K562 (cell line): ENCODE measurements around the gene TEPSIN. TPM values are rescaled to one million over a fixed set of nuclear protein-coding genes. Genes with fewer than 3 reads are reported as not detected.

ENCODE experiments used
- ATAC-seq: fragments of 200-7000 bp; cut with Tn5 transposase; 3 replicates; pipeline ENCODE4 v1.9.1; 2020; ENCODE audit warnings: moderate library complexity
- BruUV-seq: library from RNA; stranded (reverse); fragments of 400-500 nt; replicated peaks from 2 replicates; lab custom pipeline; 2021; lab: Mats Ljungman, UMichigan
- CTCF ChIA-PET: fragments of 300-600 bp; formaldehyde crosslinking; extraction: SDS; loops from one replicate; lab custom pipeline; 2021; ENCODE audit warnings: low intra/inter-chr PET ratio; lab: Yijun Ruan, JAX
- POLR2A ChIA-PET: fragments of 300-600, 350-650 bp; sonication (Branson Sonifier 250); formaldehyde crosslinking; extraction: SDS; loops from one replicate; lab custom pipeline; 2021; ENCODE audit warnings: antibody characterized with exemption, inconsistent platforms; lab: Yijun Ruan, JAX
- DNase-seq, 4 experiments: peaks; one replicate each; pipeline versions ENCODE4 v3.0.0 to v3.0.0-alpha.2; 2011 to 2018; ENCODE audit warnings: low spot score in 3 of 4, mixed read lengths in 3 of 4; ENCODE audit errors: extremely low read depth in 1 of 4
- FAIRE-seq: peaks from 2 replicates; lab custom pipeline; 2011; peaks lifted over from hg19 to GRCh38; lab: Jason Lieb, UNC
- H2AFZ ChIP-seq: 2 replicates; pipeline ENCODE4 v1.6.0; 2011; ENCODE audit warnings: low read depth, low read length, control low read depth, inconsistent platforms
- H3K27ac ChIP-seq: fragments of 200-600 bp; 3 replicates; pipeline ENCODE4 v1.8.0; 2011; ENCODE audit warnings: low read depth, mild to moderate bottlenecking, control low read depth, inconsistent platforms, low read length, moderate library complexity, mixed read lengths; ENCODE audit errors: extremely low read depth
- H3K27me3 ChIP-seq, 2 experiments: fragments of 300-600 bp in 1 of 2; 2 replicates in 1 of 2; 3 replicates in 1 of 2; pipeline versions ENCODE4 v1.6.0 to v1.8.0; 2011; ENCODE audit warnings: inconsistent platforms in 2 of 2, low read length in 2 of 2, mild to moderate bottlenecking in 1 of 2, mixed read lengths in 1 of 2, moderate library complexity in 1 of 2; ENCODE audit not compliant: control insufficient read depth in 2 of 2, insufficient read depth in 2 of 2
- H3K36me3 ChIP-seq: fragments of 300-600 bp; 3 replicates; pipeline ENCODE4 v1.8.0; 2011; ENCODE audit warnings: mild to moderate bottlenecking, low read length, inconsistent platforms; ENCODE audit not compliant: control insufficient read depth, insufficient read depth
- H3K4me1 ChIP-seq, 2 experiments: fragments of 200-600 bp in 1 of 2; replicated peaks in 1 of 2; 2 replicates in 1 of 2; 3 replicates in 1 of 2; pipeline versions ENCODE4 v1.5.1 to v1.8.0; 2011; ENCODE audit warnings: inconsistent platforms in 2 of 2, low read length in 2 of 2, mild to moderate bottlenecking in 1 of 2, mixed read lengths in 1 of 2, moderate library complexity in 1 of 2; ENCODE audit not compliant: control insufficient read depth in 2 of 2, insufficient read depth in 2 of 2
- H3K4me2 ChIP-seq: 2 replicates; pipeline ENCODE4 v1.6.1; 2011; ENCODE audit warnings: low read length, control low read depth, inconsistent platforms, mixed read lengths; ENCODE audit not compliant: insufficient read depth
- H3K4me3 ChIP-seq: fragments of 200-600 bp; sonication (generic), shearing (Covaris generic); 2 replicates; pipeline ENCODE4 v1.5.1; 2016; ENCODE audit warnings: control low read depth, inconsistent platforms
- H3K79me2 ChIP-seq: fragments of 200-600 bp; 3 replicates; pipeline ENCODE4 v1.8.0; 2011; ENCODE audit warnings: low read length, inconsistent platforms; ENCODE audit not compliant: control insufficient read depth, insufficient read depth
- H3K9ac ChIP-seq, 2 experiments: 2 replicates each; pipeline versions ENCODE4 v1.6.0 to v1.6.1; 2011; ENCODE audit warnings: low read depth in 2 of 2, low read length in 2 of 2, control low read depth in 1 of 2, inconsistent platforms in 1 of 2, mild to moderate bottlenecking in 1 of 2, mixed read lengths in 1 of 2; ENCODE audit not compliant: insufficient read depth in 1 of 2
- H3K9me1 ChIP-seq: one replicate; pipeline ENCODE4 v1.6.0; 2011; ENCODE audit warnings: inconsistent platforms, mild to moderate bottlenecking, low read length, moderate library complexity; ENCODE audit not compliant: control insufficient read depth, insufficient read depth
- H3K9me3 ChIP-seq: replicated peaks from 2 replicates; pipeline ENCODE4 v1.5.1; 2011; ENCODE audit warnings: low read depth, low read length, inconsistent platforms; ENCODE audit not compliant: control insufficient read depth, insufficient read depth
- H4K20me1 ChIP-seq: replicated peaks from 2 replicates; pipeline ENCODE4 v1.6.1; 2011; ENCODE audit warnings: low read length, inconsistent platforms, mixed read lengths; ENCODE audit not compliant: control insufficient read depth, insufficient read depth
- GMEB1 ChIP-seq: fragments of 250-450 bp; sonication (Bioruptor Pico); IDR thresholded peaks from 2 replicates; pipeline ENCODE4 v1.4.0; 2020; ENCODE audit warnings: mild to moderate bottlenecking
- PML ChIP-seq: IDR thresholded peaks from 2 replicates; pipeline ENCODE4 v1.6.1; 2012; ENCODE audit warnings: low read length, inconsistent platforms
- RBM25 ChIP-seq: fragments of 200-400 bp; formaldehyde crosslinking; IDR thresholded peaks from 2 replicates; pipeline ENCODE4 v1.6.1; 2018; ENCODE audit warnings: low read length, low read depth, moderate library complexity; ENCODE audit not compliant: severe bottlenecking
- RFX7 ChIP-seq: fragments of 250-450 bp; sonication (Bioruptor Pico); IDR thresholded peaks from 2 replicates; pipeline ENCODE4 v1.5.1; 2021; ENCODE audit warnings: mild to moderate bottlenecking
- TCF15 ChIP-seq: fragments of 250-450 bp; sonication (Bioruptor Pico); IDR thresholded peaks from 2 replicates; pipeline ENCODE4 v1.8.0; 2022; ENCODE audit warnings: moderate library complexity, mild to moderate bottlenecking, inconsistent platforms
- USF1 ChIP-seq: sonication (generic); formaldehyde crosslinking; IDR thresholded peaks from 2 replicates; pipeline ENCODE4 v1.9.0; 2022; ENCODE audit warnings: mild to moderate bottlenecking, missing genetic modification reagents
- ZBTB17 ChIP-seq: fragments of 450-650 bp; formaldehyde crosslinking; IDR thresholded peaks from 2 replicates; pipeline ENCODE4 v1.4.0; 2020; ENCODE audit warnings: mild to moderate bottlenecking
- ZBTB7A ChIP-seq: IDR thresholded peaks from 2 replicates; pipeline ENCODE4 v1.6.1; 2011; ENCODE audit warnings: low read depth, mild to moderate bottlenecking, low read length, moderate library complexity, borderline replicate concordance; ENCODE audit not compliant: control insufficient read depth
- WGBS: fragments of 100-300 bp; shearing (Covaris generic); methylation state at CpG from one replicate; pipeline ENCODE4 v1.1.6; 2016; ENCODE audit warnings: low coverage, mixed read lengths; ENCODE audit not compliant: insufficient coverage; ENCODE audit errors: missing lambda C conversion rate; 5-methylcytosine and 5-hydroxymethylcytosine counted together
- in situ Hi-C: fragments of 300-500 bp; cut with MboI; formaldehyde crosslinking; loops from 4 replicates; pipeline ENCODE4 v1.15.0; 2018; ENCODE audit warnings: inconsistent platforms, mixed read lengths
- intact Hi-C: fragments of 100-400 bp; cut with micrococcal nuclease; formaldehyde crosslinking; loops from 2 replicates; pipeline ENCODE4 v1.14.2; 2022
- polyA plus RNA-seq, 8 experiments: library from polyadenylated mRNA; depleted of rRNA in 4 of 8; stranded (reverse) in 5 of 8; unstranded in 3 of 8; fragments of >200 nt; fragmentation: Nextera tagmentation in 2 of 8; fragmentation: Illumina TruSeq in 1 of 8; extraction: Ambion mirVana in 2 of 8; extraction: Trizol in 1 of 8; gene quantifications; 2 replicates each; pipeline versions ENCODE4 v1.2.1 to v1.2.3, GENCODE V29; 2011 to 2014; ENCODE audit warnings: inconsistent platforms in 1 of 8, missing spikeins in 1 of 8
- total RNA-seq, 7 experiments: library from RNA; depleted of rRNA in 6 of 7; stranded (reverse); fragments of >200 nt in 6 of 7; fragmentation: Illumina TruSeq in 2 of 7; extraction: Trizol in 2 of 7; gene quantifications; 2 replicates each; pipeline versions ENCODE4 v1.2.1 to v1.2.3, GENCODE V29; 2011 to 2021; ENCODE audit warnings: low replicate concordance in 1 of 7
- TF ChIP-seq, protein P1 (sequence below): fragments of 450-650 bp; IDR thresholded peaks from 2 replicates; pipeline ENCODE4 v1.6.1; 2017; ENCODE audit warnings: antibody characterized with exemption, mild to moderate bottlenecking

TEPSIN gene
- total and polyA plus RNA-seq, 9 of the 15 experiments (the other 6 are each of a cell fraction or from before 2014, with no cell fraction given): 0.80 to 29.8 (median 5.3) TPM

- in situ Hi-C loops (no loop called here), intact Hi-C loops (no loop called here)
- Histone ChIP-seq H3K79me2 (no peaks in the 10 kb centered on the region), H3K36me3 (peaks cover 2% of the 10 kb centered on the region; the same call in 1 of the 3 replicates), H3K27me3 (no peaks in the 10 kb centered on the region), H2AFZ (no peak overlapping the region), H3K9ac (peak overlapping the region in 1 of 2 experiments; percentile 80; a peak in 1 of 4 replicates), H3K4me1 (peaks cover 10 to 76% of the 10 kb centered on the region in 2 experiments), H3K27ac (no peak overlapping the region), H3K4me2 (no peak overlapping the region), H3K9me1 (no peaks in the 10 kb centered on the region), H4K20me1 (no peaks in the 10 kb centered on the region), H3K9me3 (no peaks in the 10 kb centered on the region), H3K4me3 (no peak overlapping the region)
- 94% methylated on average over 10 of the region's 17 CpGs for WGBS
- POLR2A ChIA-PET: no interaction called here
- FAIRE-seq (no peak), DNase-seq (no peak), ATAC-seq (no peak)
- CTCF ChIA-PET: no interaction called here
- no peak for TF ChIP-seq ZBTB7A
- no peak for TF ChIP-seq ZBTB17 (CRISPR knock-in tag)
- no peak for TF ChIP-seq RFX7
- TF ChIP-seq PML: no peak
- TF ChIP-seq GMEB1 (CRISPR knock-in tag): no peak
- TF ChIP-seq TCF15 (CRISPR knock-in tag): no peak
- TF ChIP-seq, protein P1, sequence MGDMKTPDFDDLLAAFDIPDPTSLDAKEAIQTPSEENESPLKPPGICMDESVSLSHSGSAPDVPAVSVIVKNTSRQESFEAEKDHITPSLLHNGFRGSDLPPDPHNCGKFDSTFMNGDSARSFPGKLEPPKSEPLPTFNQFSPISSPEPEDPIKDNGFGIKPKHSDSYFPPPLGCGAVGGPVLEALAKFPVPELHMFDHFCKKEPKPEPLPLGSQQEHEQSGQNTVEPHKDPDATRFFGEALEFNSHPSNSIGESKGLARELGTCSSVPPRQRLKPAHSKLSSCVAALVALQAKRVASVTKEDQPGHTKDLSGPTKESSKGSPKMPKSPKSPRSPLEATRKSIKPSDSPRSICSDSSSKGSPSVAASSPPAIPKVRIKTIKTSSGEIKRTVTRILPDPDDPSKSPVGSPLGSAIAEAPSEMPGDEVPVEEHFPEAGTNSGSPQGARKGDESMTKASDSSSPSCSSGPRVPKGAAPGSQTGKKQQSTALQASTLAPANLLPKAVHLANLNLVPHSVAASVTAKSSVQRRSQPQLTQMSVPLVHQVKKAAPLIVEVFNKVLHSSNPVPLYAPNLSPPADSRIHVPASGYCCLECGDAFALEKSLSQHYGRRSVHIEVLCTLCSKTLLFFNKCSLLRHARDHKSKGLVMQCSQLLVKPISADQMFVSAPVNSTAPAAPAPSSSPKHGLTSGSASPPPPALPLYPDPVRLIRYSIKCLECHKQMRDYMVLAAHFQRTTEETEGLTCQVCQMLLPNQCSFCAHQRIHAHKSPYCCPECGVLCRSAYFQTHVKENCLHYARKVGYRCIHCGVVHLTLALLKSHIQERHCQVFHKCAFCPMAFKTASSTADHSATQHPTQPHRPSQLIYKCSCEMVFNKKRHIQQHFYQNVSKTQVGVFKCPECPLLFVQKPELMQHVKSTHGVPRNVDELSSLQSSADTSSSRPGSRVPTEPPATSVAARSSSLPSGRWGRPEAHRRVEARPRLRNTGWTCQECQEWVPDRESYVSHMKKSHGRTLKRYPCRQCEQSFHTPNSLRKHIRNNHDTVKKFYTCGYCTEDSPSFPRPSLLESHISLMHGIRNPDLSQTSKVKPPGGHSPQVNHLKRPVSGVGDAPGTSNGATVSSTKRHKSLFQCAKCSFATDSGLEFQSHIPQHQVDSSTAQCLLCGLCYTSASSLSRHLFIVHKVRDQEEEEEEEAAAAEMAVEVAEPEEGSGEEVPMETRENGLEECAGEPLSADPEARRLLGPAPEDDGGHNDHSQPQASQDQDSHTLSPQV: no peak
- no peak for TF ChIP-seq USF1 (CRISPR knock-in tag)
- no peak for TF ChIP-seq RBM25
- no TSS peak for BruUV-seq
Measured at GRCh38 chr17:81193051-81193410, 45.8 kb downstream of the TEPSIN start.
